Liver (tissue), 3 donors: ENCODE data around the gene FAM234B.

Experiments used
- ATF3 ChIP-seq: IDR thresholded peaks from 2 replicates; pipeline ENCODE4 v1.6.1; 2016; ENCODE audit warnings: antibody characterized with exemption
- CTCF ChIP-seq: fragments of 150-350 bp; IDR thresholded peaks from 2 replicates; pipeline ENCODE4 v1.5.1; 2017; ENCODE audit warnings: improper control_type of control experiment, low read depth, low read length; ENCODE audit not compliant: missing input control
- EGR1 ChIP-seq, 2 donors: IDR thresholded peaks; 2 replicates each; pipeline ENCODE4 v1.6.1; 2016 to 2018; ENCODE audit warnings: antibody characterized with exemption in 2 of 2, low read depth in 2 of 2
- GABPA ChIP-seq, 2 donors: IDR thresholded peaks in 1 of 2; conservative IDR thresholded peaks in 1 of 2; 2 replicates each; pipeline ENCODE4 v1.6.1; 2016; ENCODE audit warnings: antibody characterized with exemption in 2 of 2, mild to moderate bottlenecking in 1 of 2, moderate library complexity in 1 of 2
- HNF4A ChIP-seq, 2 donors: conservative IDR thresholded peaks; 2 replicates each; pipeline ENCODE4 v1.6.1; 2016; ENCODE audit warnings: antibody characterized with exemption in 2 of 2, mild to moderate bottlenecking in 2 of 2
- JUND ChIP-seq, 2 donors: IDR thresholded peaks; 2 replicates each; pipeline ENCODE4 v1.6.1; 2016; ENCODE audit warnings: antibody characterized with exemption in 2 of 2
- MAX ChIP-seq: IDR thresholded peaks from 2 replicates; pipeline ENCODE4 v1.6.1; 2016; ENCODE audit warnings: antibody characterized with exemption
- NR2F2 ChIP-seq: IDR thresholded peaks from 2 replicates; pipeline ENCODE4 v1.6.1; 2016; ENCODE audit warnings: antibody characterized with exemption
- RAD21 ChIP-seq, 2 donors: IDR thresholded peaks; 2 replicates each; pipeline ENCODE4 v1.6.1; 2016; ENCODE audit warnings: antibody characterized with exemption in 2 of 2, mild to moderate bottlenecking in 2 of 2
- REST ChIP-seq: IDR thresholded peaks from 2 replicates; pipeline ENCODE4 v1.6.1; 2016; ENCODE audit warnings: antibody characterized with exemption, mild to moderate bottlenecking
- SP1 ChIP-seq: IDR thresholded peaks from 2 replicates; pipeline ENCODE4 v1.6.1; 2018; ENCODE audit warnings: antibody characterized with exemption, mild to moderate bottlenecking
- TAF1 ChIP-seq: conservative IDR thresholded peaks from 2 replicates; pipeline ENCODE4 v1.6.1; 2016; ENCODE audit warnings: antibody characterized with exemption, mild to moderate bottlenecking
- YY1 ChIP-seq: IDR thresholded peaks from 2 replicates; pipeline ENCODE4 v1.6.1; 2016; ENCODE audit warnings: antibody characterized with exemption, mild to moderate bottlenecking
- donor health status: healthy.
- donor health status: healthy.

DNA sequence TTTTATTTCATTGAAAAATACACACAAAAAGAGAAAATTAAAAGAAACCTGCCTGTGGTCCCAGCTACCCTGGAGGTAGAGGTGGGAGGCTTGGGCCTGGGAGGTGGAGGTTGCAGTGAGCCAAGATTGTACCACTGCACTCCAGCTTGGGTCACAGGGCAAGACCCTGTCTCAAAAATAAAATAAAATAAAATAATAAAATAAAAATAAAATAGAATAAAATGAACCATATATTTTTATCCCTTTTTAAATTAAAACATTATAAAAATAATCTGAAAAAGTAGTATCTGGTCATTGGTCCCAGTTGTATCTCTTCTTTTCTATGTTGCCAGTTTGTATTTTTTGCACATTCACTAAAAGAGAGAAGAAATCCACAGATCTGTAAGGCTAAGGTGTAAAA lies 16.7 kb upstream of the FAM234B start:
- TF ChIP-seq CTCF (no peak), HNF4A (conservative IDR thresholded peaks at IDR 0.05) (no peak), MAX (no peak), NR2F2 (no peak), JUND (IDR thresholded peaks at IDR 0.05) (no peak), REST (no peak), SP1 (no peak), TAF1 (no peak), YY1 (no peak), GABPA (IDR thresholded peaks at IDR 0.05 in 1 of 2, conservative IDR thresholded peaks at IDR 0.05 in 1 of 2) (no peak), RAD21 (IDR thresholded peaks at IDR 0.05) (no peak), EGR1 (IDR thresholded peaks at IDR 0.05; ENCODE audit: low read depth in 2 of 2) (no peak), ATF3 (no peak)
